Glomerular endothelial cell (primary cell): ENCODE results near the gene MEGF11. TPM values are rescaled to one million over a fixed set of nuclear protein-coding genes. Genes with fewer than 3 reads are reported as not detected.
"Not testable (repeated sequence)": the region's sequence is repeated elsewhere in the genome, so short reads cannot be mapped to it uniquely, and the experiment has no call there.

ENCODE experiments used
- DNase-seq: peaks from one replicate; pipeline ENCODE4 v3.0.0-alpha.2; 2011; ENCODE audit warnings: low read depth, low spot score; ENCODE audit errors: extremely low read depth
- total RNA-seq: library from RNA; depleted of rRNA; stranded (reverse); fragments of >200 nt; gene quantifications from 2 replicates; pipeline ENCODE4 v1.2.3, GENCODE V29; 2015

Gene MEGF11
- total RNA-seq, 1 donor from 2014 or later = 0.18 TPM

- no peak for DNase-seq
These were observed 378.1 kb downstream of the MEGF11 start for GRCh38 chr15:65875458-65875857.

GRCh38 chr15:65873256-65873655 is 380.3 kb downstream of the MEGF11 start:
- no peak for DNase-seq

- DNase-seq = not testable (repeated sequence)
These were observed 381.0 kb downstream of the MEGF11 start for GRCh38 chr15:65872596-65872995.

GRCh38 chr15:65871886-65872285 is 381.7 kb downstream of the MEGF11 start:
- not testable (repeated sequence) for DNase-seq

- no peak for DNase-seq
These were observed 382.5 kb downstream of the MEGF11 start for GRCh38 chr15:65870889-65871533.

- no peak for DNase-seq
These were observed 383.3 kb downstream of the MEGF11 start for GRCh38 chr15:65869954-65870871.

- DNase-seq = no peak
These were observed 384.2 kb downstream of the MEGF11 start, which contains the start of gene RAB11A for GRCh38 chr15:65869126-65869953. Gene RAB11A, plus strand, starts transcription at chr15:65869491. Its CDS starts 95 bp downstream, at chr15:65869586.

- no peak for DNase-seq
These were observed 384.9 kb downstream of the MEGF11 start for GRCh38 chr15:65868546-65869125.

- DNase-seq = not testable (repeated sequence)
These were observed 385.6 kb downstream of the MEGF11 start for GRCh38 chr15:65867933-65868332.

GRCh38 chr15:65867244-65867643 is 386.3 kb downstream of the MEGF11 start:
- DNase-seq = no peak

GRCh38 chr15:65863106-65863505 is 390.4 kb downstream of the MEGF11 start:
- DNase-seq = no peak

- DNase-seq = no peak
These were observed 390.9 kb downstream of the MEGF11 start for GRCh38 chr15:65862682-65863081.

- no peak for DNase-seq
These were observed 395.7 kb downstream of the MEGF11 start for GRCh38 chr15:65857718-65858402.

GRCh38 chr15:65856821-65857455 is 396.6 kb downstream of the MEGF11 start:
- DNase-seq = no peak

GRCh38 chr15:65851981-65852380 is 401.6 kb downstream of the MEGF11 start:
- no peak for DNase-seq

GRCh38 chr15:65847989-65848388 is 405.6 kb downstream of the MEGF11 start:
- no peak for DNase-seq

GRCh38 chr15:65845826-65846519 is 407.6 kb downstream of the MEGF11 start:
- no peak for DNase-seq
